Ascending aorta (tissue), 2 donors: ENCODE results near the gene SLC25A18. TPM values are rescaled to one million over a fixed set of nuclear protein-coding genes. Genes with fewer than 3 reads are reported as not detected.

Source experiments
- DNase-seq, 2 donors: peaks; one replicate each; pipeline ENCODE4 v3.0.0-alpha.2; 2019; ENCODE audit warnings: low spot score in 2 of 2
- H3K27ac ChIP-seq, 2 donors: fragments of 200-600 bp; sonication (generic); one replicate each; pipeline ENCODE4 v1.5.1; 2016 to 2017; ENCODE audit warnings: mild to moderate bottlenecking in 1 of 2
- H3K27me3 ChIP-seq: fragments of 200-600 bp; sonication (generic); one replicate; pipeline ENCODE4 v1.5.1; 2017
- H3K36me3 ChIP-seq, 2 donors: fragments of 200-600 bp; sonication (generic); one replicate each; pipeline ENCODE4 v1.5.1; 2016
- H3K4me1 ChIP-seq, 2 donors: fragments of 200-600 bp; sonication (generic); one replicate each; pipeline ENCODE4 v1.5.1; 2016 to 2017; ENCODE audit warnings: mild to moderate bottlenecking in 1 of 2
- H3K4me3 ChIP-seq, 2 donors: fragments of 200-600 bp; sonication (generic); one replicate each; pipeline ENCODE4 v1.5.1; 2016 to 2017; ENCODE audit warnings: mild to moderate bottlenecking in 1 of 2
- H3K9me3 ChIP-seq, 2 donors: fragments of 200-600 bp; sonication (generic); one replicate each; pipeline ENCODE4 v1.5.1; 2016
- CTCF ChIP-seq, 3 experiments: fragments of 200-600 bp in 2 of 3; fragments of 450-650 bp in 1 of 3; sonication (generic) in 2 of 3; IDR thresholded peaks; one replicate each; pipeline ENCODE4 v1.5.1; 2016 to 2019; ENCODE audit warnings: antibody characterized with exemption in 3 of 3, mild to moderate bottlenecking in 1 of 3, moderate library complexity in 1 of 3
- intact Hi-C: fragments of 100-400 bp; cut with DNase I; formaldehyde crosslinking; loops from one replicate; pipeline ENCODE4 v1.15.1; 2023
- total RNA-seq: library from RNA; depleted of rRNA; stranded (reverse); fragments of >200 nt; gene quantifications from one replicate; pipeline ENCODE4 v1.1.0, GENCODE V29; 2016

SLC25A18 gene
- total RNA-seq, 1 donor from 2014 or later, result not detected

- H3K36me3 ChIP-seq, result no peaks in the 10 kb centered on the region
- intact Hi-C loops, result loop anchor here (1.0 to 5.0 kb wide), 6 partner anchors 10 to 554 kb away; partner anchors contain the start of genes ATP6V1E1, HDHD5, IL17RA and PEX26
- no peaks in the 10 kb centered on the region for H3K27me3 ChIP-seq
- H3K4me3 ChIP-seq, result peak within 1 kb of the TSS; percentile 70 to 91
- H3K27ac ChIP-seq, result peak within 1 kb of the TSS; percentile 96 to 100
- TF ChIP-seq CTCF (IDR thresholded peaks at IDR 0.05), result no peak
- peaks cover 5 to 11% of the 10 kb centered on the region in 2 donors for H3K4me1 ChIP-seq
- DNase-seq, result peak; percentile 71 to 96
- H3K9me3 ChIP-seq, result no peaks in the 10 kb centered on the region
These were observed 75.3 kb downstream of the SLC25A18 start, which contains the start of gene BCL2L13 for GRCh38 chr22:17638432-17639246. BCL2L13 (plus strand) TSS chr22:17638757; CDS start chr22:17655712, 16,955 bp downstream.

DNA sequence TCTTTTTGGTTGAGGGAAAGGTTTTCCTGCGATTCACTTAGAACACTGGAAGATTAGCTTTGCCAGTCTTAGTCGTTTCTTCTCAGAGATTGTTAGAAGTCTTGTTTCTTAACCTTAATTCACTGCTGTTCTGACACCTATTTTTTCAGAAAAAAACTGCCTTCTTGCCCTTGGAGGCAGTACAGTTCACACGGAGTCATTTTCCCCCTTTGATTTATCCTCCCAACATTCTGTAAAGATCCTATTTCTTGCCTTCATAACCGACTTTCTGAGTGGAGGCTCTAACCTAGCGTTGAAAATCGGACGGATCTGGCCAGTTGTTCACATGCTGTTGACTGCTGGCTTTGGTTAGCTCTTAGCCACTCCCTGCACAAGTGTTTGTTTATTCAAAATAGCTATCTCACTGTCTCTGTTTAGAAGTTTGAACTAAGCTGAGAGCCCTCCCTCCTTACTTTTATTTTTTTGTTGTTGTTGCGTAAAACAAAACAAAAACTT, 76.0 kb downstream of the SLC25A18 start:
- no peak for DNase-seq
- intact Hi-C loops, result loop anchor here (2.0 to 5.0 kb wide), 5 partner anchors 68 to 554 kb away; partner anchors contain the start of genes HDHD5, IL17RA and PEX26
- Histone ChIP-seq H3K36me3 (no peaks in the 10 kb centered on the region), H3K27me3 (no peaks in the 10 kb centered on the region), H3K27ac (peak overlapping the region; percentile 96 to 100), H3K4me3 (peak overlapping the region; percentile 70 to 91), H3K9me3 (no peaks in the 10 kb centered on the region), H3K4me1 (peaks cover 5 to 11% of the 10 kb centered on the region in 2 donors)
- TF ChIP-seq CTCF (IDR thresholded peaks at IDR 0.05), result no peak

Other genes with a start within 250 kb of the SLC25A18 start
- 1.4 TPM for gene CECR2, start 194.0 kb upstream of the SLC25A18 start, total RNA-seq
- 94.6 TPM for gene ATP6V1E1, start 65.3 kb downstream of the SLC25A18 start, total RNA-seq
- 4.6 TPM for gene BCL2L13, start 75.3 kb downstream of the SLC25A18 start, total RNA-seq
- 37.5 TPM for gene BID, start 211.0 kb downstream of the SLC25A18 start, total RNA-seq